ENCODE results near the gene ERCC6. TPM values are rescaled to one million over a fixed set of nuclear protein-coding genes. Genes with fewer than 3 reads are reported as not detected.

ERCC6 gene
- total RNA-seq, 4 donors from 2014 or later: 27.9 to 50.2 (median 32.5) TPM

DNA sequence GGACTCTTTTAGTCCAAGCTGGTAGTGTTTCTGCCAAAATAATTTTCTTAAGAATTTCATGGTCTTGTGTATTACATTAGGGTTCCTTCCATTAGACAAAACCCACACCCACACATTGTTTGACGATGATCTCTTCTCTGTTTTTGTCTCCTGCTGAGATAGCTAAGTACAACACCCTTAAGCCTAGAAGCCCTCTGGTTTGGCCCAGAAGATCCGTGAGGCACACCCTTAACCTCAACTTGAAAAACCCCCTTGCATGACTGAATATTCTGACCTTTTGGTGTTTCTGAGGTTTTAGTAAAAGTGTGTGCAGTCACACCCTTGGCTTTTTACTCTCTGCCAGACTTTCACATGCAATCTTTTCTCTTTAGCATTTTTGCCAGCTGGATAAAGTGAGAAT lies 29.3 kb upstream of the ERCC6 start:
- WGBS, 2 donors: 35 to 51% methylated on average over 2 of the region's 2 CpGs
- TF ChIP-seq, protein P1, sequence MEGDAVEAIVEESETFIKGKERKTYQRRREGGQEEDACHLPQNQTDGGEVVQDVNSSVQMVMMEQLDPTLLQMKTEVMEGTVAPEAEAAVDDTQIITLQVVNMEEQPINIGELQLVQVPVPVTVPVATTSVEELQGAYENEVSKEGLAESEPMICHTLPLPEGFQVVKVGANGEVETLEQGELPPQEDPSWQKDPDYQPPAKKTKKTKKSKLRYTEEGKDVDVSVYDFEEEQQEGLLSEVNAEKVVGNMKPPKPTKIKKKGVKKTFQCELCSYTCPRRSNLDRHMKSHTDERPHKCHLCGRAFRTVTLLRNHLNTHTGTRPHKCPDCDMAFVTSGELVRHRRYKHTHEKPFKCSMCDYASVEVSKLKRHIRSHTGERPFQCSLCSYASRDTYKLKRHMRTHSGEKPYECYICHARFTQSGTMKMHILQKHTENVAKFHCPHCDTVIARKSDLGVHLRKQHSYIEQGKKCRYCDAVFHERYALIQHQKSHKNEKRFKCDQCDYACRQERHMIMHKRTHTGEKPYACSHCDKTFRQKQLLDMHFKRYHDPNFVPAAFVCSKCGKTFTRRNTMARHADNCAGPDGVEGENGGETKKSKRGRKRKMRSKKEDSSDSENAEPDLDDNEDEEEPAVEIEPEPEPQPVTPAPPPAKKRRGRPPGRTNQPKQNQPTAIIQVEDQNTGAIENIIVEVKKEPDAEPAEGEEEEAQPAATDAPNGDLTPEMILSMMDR (IDR thresholded peaks at IDR 0.05): no peak
- TF ChIP-seq POLR2A (IDR thresholded peaks at IDR 0.05): no peak
- no peak for DNase-seq

DNA sequence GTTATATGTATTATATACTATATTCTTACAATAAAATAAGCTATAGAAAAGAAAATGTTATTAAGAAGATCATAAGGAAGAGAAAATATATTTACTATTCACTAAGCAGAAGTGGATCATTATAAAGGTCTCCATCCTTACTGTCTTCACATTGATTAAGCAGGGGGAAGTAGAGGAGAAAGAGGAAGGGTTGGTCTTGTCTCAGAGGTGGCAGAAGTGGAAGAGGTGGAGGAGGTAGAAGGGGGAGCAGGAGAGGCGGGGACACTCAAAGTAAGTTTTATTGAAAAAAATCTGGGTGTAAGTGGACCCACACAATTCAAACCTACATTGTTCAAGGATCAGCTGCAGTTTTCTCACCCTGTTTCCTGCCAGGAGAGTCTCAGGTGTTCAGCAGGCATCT lies 28.9 kb upstream of the ERCC6 start:
- Histone ChIP-seq H3K4me1 (peaks cover 0 to 15% of the 10 kb centered on the region in 2 donors), H3K27me3 (no peaks in the 10 kb centered on the region), H3K36me3 (no peaks in the 10 kb centered on the region), H3K9me3 (no peaks in the 10 kb centered on the region), H3K27ac (no peak overlapping the region), H3K4me3 (replicated peaks in 1 of 3) (no peak overlapping the region)
- no peak for DNase-seq
- TF ChIP-seq, protein P1 (IDR thresholded peaks at IDR 0.05): no peak
- TF ChIP-seq POLR2A (IDR thresholded peaks at IDR 0.05): no peak
- intact Hi-C loops (cut with DNase I): no loop called here
- WGBS, 2 donors: 87 to 94% methylated on average over 1 of the region's 1 CpG

More for the DNA sequence above, 29.3 kb upstream of the ERCC6 start:
- Histone ChIP-seq H3K9me3 (no peaks in the 10 kb centered on the region), H3K27ac (no peak overlapping the region), H3K36me3 (no peaks in the 10 kb centered on the region), H3K4me1 (peaks cover 0 to 15% of the 10 kb centered on the region in 2 donors), H3K27me3 (no peaks in the 10 kb centered on the region), H3K4me3 (replicated peaks in 1 of 3) (no peak overlapping the region)
- intact Hi-C loops (cut with DNase I): no loop called here

DNA sequence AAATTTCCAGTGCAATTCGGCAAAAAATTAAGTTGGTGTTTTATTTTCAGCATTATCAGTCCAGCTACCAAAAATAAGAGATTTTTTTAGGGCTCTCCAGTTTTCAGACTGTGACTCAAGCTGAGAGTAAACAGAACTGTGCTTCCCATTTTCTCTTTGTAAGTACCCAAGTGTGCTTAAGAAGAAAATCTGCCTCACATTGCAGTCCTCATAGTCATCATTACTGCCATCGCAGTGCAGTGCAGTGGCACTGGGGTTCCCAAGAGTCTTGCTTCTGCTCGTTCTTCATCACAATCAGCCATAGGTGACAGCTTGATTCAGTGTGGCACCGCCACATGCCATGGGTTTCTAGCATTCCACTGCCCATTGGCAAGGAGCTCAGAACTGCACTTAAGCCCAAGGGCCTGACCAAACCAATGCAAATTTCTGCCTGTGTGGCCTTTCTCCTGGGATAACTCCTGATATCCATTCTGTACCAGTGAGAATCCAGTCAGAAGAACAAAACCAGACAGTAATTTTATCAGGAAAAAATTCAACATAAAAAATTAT lies 25.6 kb upstream of the ERCC6 start:
- Histone ChIP-seq H3K27ac (no peak overlapping the region), H3K36me3 (no peaks in the 10 kb centered on the region), H3K4me1 (peaks cover 0 to 5% of the 10 kb centered on the region in 2 donors), H3K9me3 (no peaks in the 10 kb centered on the region), H3K27me3 (no peaks in the 10 kb centered on the region), H3K4me3 (replicated peaks in 1 of 3) (no peak overlapping the region)
- 68 to 74% methylated on average over 4 of the region's 4 CpGs for WGBS, 2 donors
- DNase-seq: no peak
- TF ChIP-seq, protein P1 (IDR thresholded peaks at IDR 0.05): no peak
- TF ChIP-seq POLR2A (IDR thresholded peaks at IDR 0.05): no peak
- intact Hi-C loops (cut with DNase I): no loop called here

DNA sequence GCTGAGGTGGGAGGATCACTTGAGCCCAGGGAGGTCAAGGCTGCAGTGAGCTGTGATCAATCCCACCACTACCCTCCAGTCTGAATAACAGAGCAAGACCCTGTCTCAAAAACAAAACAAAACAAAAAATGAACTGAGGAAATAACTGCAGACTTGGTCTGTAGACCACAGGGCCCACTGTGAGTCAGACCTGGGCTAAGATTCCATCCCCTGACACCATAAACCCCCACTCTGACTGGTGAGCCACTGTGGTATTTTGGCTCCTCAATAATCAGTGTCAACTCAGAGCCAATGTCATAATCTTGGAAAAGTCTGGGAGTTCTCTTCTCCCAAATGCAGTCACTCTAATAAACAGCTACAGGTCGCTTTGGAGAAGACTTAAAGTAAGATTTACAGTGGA lies 24.0 kb upstream of the ERCC6 start:
- WGBS, 2 donors: 83 to 87% methylated on average over 1 of the region's 1 CpG
- no peak overlapping the region for H3K27ac ChIP-seq
- H3K27me3 ChIP-seq: no peaks in the 10 kb centered on the region
- H3K36me3 ChIP-seq: no peaks in the 10 kb centered on the region
- H3K4me1 ChIP-seq: peaks cover 0 to under 1% of the 10 kb centered on the region in 2 donors
- intact Hi-C loops (cut with DNase I): no loop called here
- no peak for TF ChIP-seq POLR2A (IDR thresholded peaks at IDR 0.05)
- TF ChIP-seq, protein P1 (IDR thresholded peaks at IDR 0.05): no peak
- H3K4me3 ChIP-seq (replicated peaks in 1 of 3): no peak overlapping the region
- no peak for DNase-seq
- no peaks in the 10 kb centered on the region for H3K9me3 ChIP-seq

DNA sequence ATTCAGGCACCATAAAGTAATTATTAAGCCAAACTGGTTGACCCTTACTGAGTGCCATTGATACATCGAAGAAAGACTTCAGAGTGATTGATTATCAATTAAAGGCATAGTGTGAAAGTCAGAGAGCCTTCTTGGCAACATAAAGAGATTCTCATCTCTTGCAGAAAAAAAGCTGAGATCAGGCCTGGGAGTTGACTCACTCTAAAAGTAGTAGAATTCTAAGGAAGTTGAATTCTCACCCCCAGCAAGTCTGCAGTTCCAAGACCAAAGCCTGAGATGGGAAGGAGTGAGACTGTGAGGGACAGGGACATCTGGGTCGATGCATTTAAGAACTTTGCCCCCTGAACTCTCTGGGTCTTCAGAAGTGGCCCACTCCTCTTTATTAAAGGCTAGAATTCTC lies 21.6 kb upstream of the ERCC6 start:
- Histone ChIP-seq H3K27me3 (no peaks in the 10 kb centered on the region), H3K36me3 (no peaks in the 10 kb centered on the region), H3K27ac (no peak overlapping the region), H3K4me1 (no peaks in the 10 kb centered on the region), H3K4me3 (replicated peaks in 1 of 3) (no peak overlapping the region), H3K9me3 (no peaks in the 10 kb centered on the region)
- 67 to 72% methylated on average over 2 of the region's 2 CpGs for whole genome bisulfite sequencing, 2 donors
- intact Hi-C loops (cut with DNase I): no loop called here
- TF ChIP-seq POLR2A (IDR thresholded peaks at IDR 0.05): no peak
- no peak for DNase-seq
